Activated CD4-positive, alpha-beta T cell treated with anti-CD3 and anti-CD28 coated beads for 36 hours (primary cell): Measurements from ENCODE around the gene PLXNC1. TPM values are rescaled to one million over a fixed set of nuclear protein-coding genes. Genes with fewer than 3 reads are reported as not detected.

Source experiments
- ATAC-seq: fragments of 200-7000 bp; cut with Tn5 transposase; one replicate; pipeline ENCODE4 v1.10.0; 2021; ENCODE audit warnings: mild to moderate bottlenecking, moderate library complexity
- CTCF ChIA-PET: fragments of 350-600 bp; sonication (Branson Sonifier 250); formaldehyde crosslinking; loops from one replicate; lab custom pipeline; 2021; ENCODE audit warnings: antibody characterized with exemption; lab: Charles Lee
- POLR2A ChIA-PET: fragments of 350-600 bp; sonication (Branson Sonifier 250); formaldehyde crosslinking; loops from one replicate; lab custom pipeline; 2021; ENCODE audit warnings: antibody characterized with exemption, inconsistent platforms; lab: Charles Lee
- DNase-seq: peaks from one replicate; pipeline ENCODE4 v3.0.0-alpha.2; 2020
- H3K27ac Mint-ChIP-seq: one replicate; pipeline ENCODE4 v1.8.0; 2021; ENCODE audit warnings: mixed read lengths
- H3K27me3 Mint-ChIP-seq: one replicate; pipeline ENCODE4 v1.8.0; 2021; ENCODE audit warnings: mixed read lengths
- H3K36me3 Mint-ChIP-seq: one replicate; pipeline ENCODE4 v1.8.0; 2021; ENCODE audit warnings: low read depth, mixed read lengths
- H3K4me1 Mint-ChIP-seq: one replicate; pipeline ENCODE4 v1.8.0; 2021; ENCODE audit warnings: mixed read lengths
- H3K4me3 Mint-ChIP-seq: one replicate; pipeline ENCODE4 v1.8.0; 2021; ENCODE audit warnings: mild to moderate bottlenecking, moderate library complexity, mixed read lengths
- H3K9me3 Mint-ChIP-seq: one replicate; pipeline ENCODE4 v1.8.0; 2021; ENCODE audit warnings: low read depth, mixed read lengths
- intact Hi-C, 2 experiments: fragments of 100-400 bp; cut with DNase I in 1 of 2; cut with micrococcal nuclease in 1 of 2; formaldehyde crosslinking; loops; one replicate each; pipeline versions ENCODE4 v1.14.2 to v1.15.1; 2022 to 2024; cut with DNase I, micrococcal nuclease
- total RNA-seq, 2 experiments: library from RNA; stranded (reverse); gene quantifications; one replicate each; pipeline ENCODE4 v1.2.3, GENCODE V29; 2021

The PLXNC1 gene
- total RNA-seq, 2 experiments from 2014 or later: 5.3 TPM

DNA sequence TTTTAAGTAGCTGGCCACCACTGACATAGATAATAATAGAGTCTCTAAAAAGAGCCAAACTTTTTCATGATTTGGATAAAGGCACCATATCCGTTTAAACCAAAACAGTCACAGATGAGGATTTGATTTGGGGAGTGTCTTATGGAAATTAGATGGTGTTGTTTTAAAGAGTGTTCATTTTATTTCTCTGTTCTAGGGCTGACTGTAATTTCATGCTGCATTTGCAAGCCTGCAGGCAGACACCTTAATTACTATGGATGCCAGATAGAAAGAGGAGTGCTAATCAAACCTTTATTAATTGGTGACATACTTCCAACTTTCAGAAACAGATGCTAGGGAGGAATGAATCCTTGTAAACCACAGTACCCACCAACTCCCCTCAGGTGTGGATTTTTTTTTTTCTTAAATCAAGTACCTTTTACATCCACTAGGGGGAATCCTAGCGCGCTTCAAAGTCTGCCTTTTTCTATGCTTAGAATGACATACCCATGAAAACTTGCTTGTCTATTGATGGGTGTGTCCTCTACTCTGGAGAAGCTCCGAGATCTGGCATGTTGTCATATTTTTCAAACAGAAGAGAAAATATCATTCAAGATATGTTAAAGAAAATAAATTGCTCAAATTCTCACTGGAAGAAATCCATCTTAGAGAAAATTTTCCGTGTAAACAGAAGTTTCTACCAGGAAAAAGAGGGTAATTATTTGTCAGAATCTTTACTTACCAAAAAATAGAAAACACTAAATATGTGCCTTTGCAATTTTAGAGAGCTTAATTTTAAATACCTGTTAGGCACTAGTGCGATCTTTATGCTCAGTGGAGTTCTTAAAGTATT, 14.2 kb upstream of the PLXNC1 start:
- Mint-ChIP-seq H3K9me3 (no peaks in the 10 kb centered on the region), H3K4me3 (no peak overlapping the region), H3K4me1 (peaks cover 3% of the 10 kb centered on the region), H3K27me3 (no peaks in the 10 kb centered on the region), H3K36me3 (no peaks in the 10 kb centered on the region), H3K27ac (no peak overlapping the region)
- POLR2A ChIA-PET: no interaction called here
- CTCF ChIA-PET: interaction anchor here (0.5 to 2.8 kb wide), 25 partner anchors 9 to 847 kb away, joined by 3 to 23 read pairs (median 3); partner anchors contain the start of gene PLXNC1
- DNase-seq (peak; percentile 51), ATAC-seq (peak; percentile 91)
- intact Hi-C loops: loop anchor here (1.0 kb wide), 1 partner anchor 399 kb away; no protein-coding TSS in a partner anchor

- Mint-ChIP-seq H3K36me3 (no peaks in the 10 kb centered on the region), H3K27me3 (no peaks in the 10 kb centered on the region), H3K4me1 (peaks cover 3% of the 10 kb centered on the region), H3K4me3 (no peak overlapping the region), H3K9me3 (no peaks in the 10 kb centered on the region), H3K27ac (no peak overlapping the region)
- ChIA-PET CTCF (interaction anchor here (0.6 to 2.8 kb wide), 9 partner anchors 9 to 399 kb away, joined by 3 to 23 read pairs (median 4); no protein-coding TSS in a partner anchor), POLR2A (no interaction called here)
- DNase-seq (no peak), ATAC-seq (no peak)
- intact Hi-C loops: no loop called here
Measured at GRCh38 chr12:94135896-94136295, 12.5 kb upstream of the PLXNC1 start.

- H3K36me3 Mint-ChIP-seq: no peaks in the 10 kb centered on the region
- H3K27ac Mint-ChIP-seq: no peak overlapping the region
- DNase-seq (no peak), ATAC-seq (no peak)
- no peaks in the 10 kb centered on the region for H3K9me3 Mint-ChIP-seq
- POLR2A ChIA-PET: no interaction called here
- H3K4me3 Mint-ChIP-seq: no peak overlapping the region
- CTCF ChIA-PET: no interaction called here
- intact Hi-C loops: loop anchor here (1.0 to 10.0 kb wide), 4 partner anchors 165 to 845 kb away; no protein-coding TSS in a partner anchor
- H3K27me3 Mint-ChIP-seq: no peaks in the 10 kb centered on the region
- no peaks in the 10 kb centered on the region for H3K4me1 Mint-ChIP-seq
Measured at GRCh38 chr12:94139816-94140215, 8.6 kb upstream of the PLXNC1 start.

DNA sequence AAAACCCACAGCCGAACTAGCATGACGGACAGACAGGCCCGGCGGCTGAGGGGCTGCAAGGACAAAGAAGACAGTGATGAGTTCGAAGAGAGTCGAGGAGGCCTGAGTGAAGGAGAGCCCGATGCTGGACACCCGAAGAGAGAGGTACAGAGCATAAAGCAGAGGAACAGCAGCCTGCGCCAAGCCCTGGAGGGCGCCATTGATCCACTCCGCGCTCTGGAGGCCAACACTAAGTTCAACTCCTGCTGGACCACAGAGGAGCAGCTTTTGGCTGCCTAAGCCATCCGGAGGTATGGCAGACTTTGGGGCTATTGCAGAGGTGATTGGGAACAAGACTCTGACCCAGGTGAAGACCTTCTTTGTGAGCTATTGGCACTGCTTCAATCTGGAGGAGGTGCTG, 7.8 kb upstream of the PLXNC1 start:
- DNase-seq (peak; percentile 79), ATAC-seq (peak; percentile 81)
- POLR2A ChIA-PET: no interaction called here
- H3K9me3 Mint-ChIP-seq: no peaks in the 10 kb centered on the region
- no peaks in the 10 kb centered on the region for H3K36me3 Mint-ChIP-seq
- intact Hi-C loops: loop anchor here (1.0 to 10.0 kb wide), 4 partner anchors 164 to 844 kb away; no protein-coding TSS in a partner anchor
- no peaks in the 10 kb centered on the region for H3K27me3 Mint-ChIP-seq
- no peak overlapping the region for H3K27ac Mint-ChIP-seq
- no peak overlapping the region for H3K4me3 Mint-ChIP-seq
- CTCF ChIA-PET: interaction anchor here (0.5 to 1.3 kb wide), 3 partner anchors 12 to 150 kb away, joined by 3 read pairs; no protein-coding TSS in a partner anchor
- H3K4me1 Mint-ChIP-seq: no peaks in the 10 kb centered on the region

DNA sequence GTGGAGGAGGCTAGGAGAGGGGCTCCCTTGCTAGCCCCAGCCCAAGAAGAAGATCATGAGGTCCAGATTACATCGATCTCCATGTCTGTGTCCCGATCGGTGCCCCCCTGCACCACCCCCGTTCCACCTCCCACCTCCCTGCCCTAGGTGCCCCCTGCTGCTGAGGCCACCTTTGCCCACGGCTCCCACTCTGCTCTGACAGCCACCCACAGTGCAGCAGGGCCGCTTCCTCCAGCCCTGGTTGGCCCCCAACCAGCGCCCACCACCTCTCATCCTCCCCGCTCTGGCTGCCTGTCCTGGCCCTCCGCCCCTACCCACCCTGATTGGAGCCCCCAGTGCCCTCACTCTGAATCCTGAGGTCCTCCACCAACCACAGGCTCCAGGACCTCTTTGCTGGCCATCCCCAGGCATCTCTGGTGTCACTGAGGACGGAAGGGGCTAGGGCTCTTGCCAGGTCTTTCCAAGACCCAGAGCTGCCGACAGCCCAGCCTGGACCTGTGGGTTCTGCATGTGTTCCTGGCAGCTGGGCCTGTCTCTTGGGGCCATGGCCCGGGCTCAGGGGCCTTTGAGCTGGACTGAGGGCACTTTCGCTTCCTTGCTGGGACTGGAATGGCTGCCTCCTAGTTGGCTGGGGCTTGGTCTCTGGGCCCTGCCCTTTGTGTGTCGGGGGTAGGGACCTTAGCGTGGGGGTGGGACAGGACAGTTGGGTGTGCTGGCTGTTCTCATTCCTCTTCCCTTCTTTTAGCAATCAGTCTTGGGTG, 7.2 kb upstream of the PLXNC1 start:
- Mint-ChIP-seq H3K36me3 (no peaks in the 10 kb centered on the region), H3K9me3 (no peaks in the 10 kb centered on the region), H3K27me3 (no peaks in the 10 kb centered on the region), H3K4me1 (no peaks in the 10 kb centered on the region), H3K4me3 (no peak overlapping the region), H3K27ac (no peak overlapping the region)
- intact Hi-C loops: loop anchor here (2.0 to 10.0 kb wide), 3 partner anchors 164 to 844 kb away; no protein-coding TSS in a partner anchor
- ATAC-seq (no peak), DNase-seq (no peak)
- ChIA-PET CTCF (interaction anchor here (0.5 to 1.6 kb wide), 5 partner anchors 11 to 149 kb away, joined by 3 to 4 read pairs (median 3); no protein-coding TSS in a partner anchor), POLR2A (no interaction called here)

DNA sequence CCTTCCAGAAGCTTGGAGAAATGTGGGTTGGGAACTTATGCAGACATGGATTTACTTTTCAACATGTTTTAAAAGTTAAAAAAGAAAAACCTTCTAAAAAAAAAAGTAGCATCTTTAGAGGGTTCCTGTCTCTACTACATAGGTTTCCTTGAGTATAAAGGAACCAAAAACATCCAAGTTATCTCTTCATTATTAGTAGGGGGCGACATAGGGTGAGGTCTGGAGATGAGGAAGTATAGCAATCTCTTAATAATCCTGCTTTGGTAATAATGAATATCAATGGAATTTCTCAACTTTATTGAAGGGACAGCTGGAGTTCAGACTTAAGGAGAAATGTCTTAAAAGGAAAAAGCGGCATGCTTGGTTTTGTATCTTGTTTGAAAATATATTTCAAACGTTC, 6.5 kb upstream of the PLXNC1 start:
- DNase-seq (no peak), ATAC-seq (no peak)
- H3K4me1 Mint-ChIP-seq: peaks cover 2% of the 10 kb centered on the region
- POLR2A ChIA-PET: no interaction called here
- intact Hi-C loops: loop anchor here (2.0 to 10.0 kb wide), 3 partner anchors 163 to 843 kb away; no protein-coding TSS in a partner anchor
- no peaks in the 10 kb centered on the region for H3K36me3 Mint-ChIP-seq
- CTCF ChIA-PET: interaction anchor here (1.0 to 1.6 kb wide), 3 partner anchors 10 to 127 kb away, joined by 3 to 4 read pairs (median 3); no protein-coding TSS in a partner anchor
- H3K27ac Mint-ChIP-seq: no peak overlapping the region
- H3K27me3 Mint-ChIP-seq: peaks cover 7% of the 10 kb centered on the region
- no peaks in the 10 kb centered on the region for H3K9me3 Mint-ChIP-seq
- H3K4me3 Mint-ChIP-seq: no peak overlapping the region

GRCh38 chr12:94143438-94143837, 4.9 kb upstream of the PLXNC1 start:
- DNase-seq (no peak), ATAC-seq (no peak)
- Mint-ChIP-seq H3K27me3 (peaks cover 15% of the 10 kb centered on the region), H3K9me3 (no peaks in the 10 kb centered on the region), H3K4me1 (peaks cover 6% of the 10 kb centered on the region), H3K27ac (no peak overlapping the region), H3K36me3 (no peaks in the 10 kb centered on the region), H3K4me3 (no peak overlapping the region)
- ChIA-PET CTCF (interaction anchor here (0.6 to 4.2 kb wide), 3 partner anchors 8 to 419 kb away, joined by 3 to 23 read pairs (median 6); no protein-coding TSS in a partner anchor), POLR2A (interaction anchor here (0.5 kb wide), 1 partner anchor 381 kb away, joined by 5 read pairs; no protein-coding TSS in a partner anchor)
- intact Hi-C loops: loop anchor here (10.0 kb wide), 2 partner anchors 161 to 841 kb away; no protein-coding TSS in a partner anchor

- Mint-ChIP-seq H3K36me3 (no peaks in the 10 kb centered on the region), H3K9me3 (no peaks in the 10 kb centered on the region), H3K27me3 (peaks cover 15% of the 10 kb centered on the region), H3K4me1 (peaks cover 6% of the 10 kb centered on the region), H3K27ac (no peak overlapping the region), H3K4me3 (no peak overlapping the region)
- DNase-seq (no peak), ATAC-seq (no peak)
- ChIA-PET POLR2A (interaction anchor here (0.5 kb wide), 1 partner anchor 381 kb away, joined by 5 read pairs; no protein-coding TSS in a partner anchor), CTCF (interaction anchor here (0.6 to 4.2 kb wide), 3 partner anchors 9 to 418 kb away, joined by 3 to 23 read pairs (median 6); no protein-coding TSS in a partner anchor)
- intact Hi-C loops: loop anchor here (10.0 kb wide), 2 partner anchors 161 to 841 kb away; no protein-coding TSS in a partner anchor
Measured at GRCh38 chr12:94143951-94144350, 4.4 kb upstream of the PLXNC1 start.

- no peaks in the 10 kb centered on the region for H3K36me3 Mint-ChIP-seq
- no peak for ATAC-seq
- DNase-seq: no peak
- no peak overlapping the region for H3K4me3 Mint-ChIP-seq
- intact Hi-C loops: loop anchor here (1.0 to 10.0 kb wide), 7 partner anchors 160 to 840 kb away; no protein-coding TSS in a partner anchor
- no peak overlapping the region for H3K27ac Mint-ChIP-seq
- H3K27me3 Mint-ChIP-seq: peaks cover 15% of the 10 kb centered on the region
- peaks cover 6% of the 10 kb centered on the region for H3K4me1 Mint-ChIP-seq
- POLR2A ChIA-PET: interaction anchor here (0.5 kb wide), 1 partner anchor 326 kb away, joined by 4 read pairs; no protein-coding TSS in a partner anchor
- CTCF ChIA-PET: interaction anchor here (0.7 to 4.2 kb wide), 6 partner anchors 10 to 391 kb away, joined by 3 to 23 read pairs (median 4); no protein-coding TSS in a partner anchor
- H3K9me3 Mint-ChIP-seq: no peaks in the 10 kb centered on the region
Measured at GRCh38 chr12:94144781-94145180, 3.6 kb upstream of the PLXNC1 start.

DNA sequence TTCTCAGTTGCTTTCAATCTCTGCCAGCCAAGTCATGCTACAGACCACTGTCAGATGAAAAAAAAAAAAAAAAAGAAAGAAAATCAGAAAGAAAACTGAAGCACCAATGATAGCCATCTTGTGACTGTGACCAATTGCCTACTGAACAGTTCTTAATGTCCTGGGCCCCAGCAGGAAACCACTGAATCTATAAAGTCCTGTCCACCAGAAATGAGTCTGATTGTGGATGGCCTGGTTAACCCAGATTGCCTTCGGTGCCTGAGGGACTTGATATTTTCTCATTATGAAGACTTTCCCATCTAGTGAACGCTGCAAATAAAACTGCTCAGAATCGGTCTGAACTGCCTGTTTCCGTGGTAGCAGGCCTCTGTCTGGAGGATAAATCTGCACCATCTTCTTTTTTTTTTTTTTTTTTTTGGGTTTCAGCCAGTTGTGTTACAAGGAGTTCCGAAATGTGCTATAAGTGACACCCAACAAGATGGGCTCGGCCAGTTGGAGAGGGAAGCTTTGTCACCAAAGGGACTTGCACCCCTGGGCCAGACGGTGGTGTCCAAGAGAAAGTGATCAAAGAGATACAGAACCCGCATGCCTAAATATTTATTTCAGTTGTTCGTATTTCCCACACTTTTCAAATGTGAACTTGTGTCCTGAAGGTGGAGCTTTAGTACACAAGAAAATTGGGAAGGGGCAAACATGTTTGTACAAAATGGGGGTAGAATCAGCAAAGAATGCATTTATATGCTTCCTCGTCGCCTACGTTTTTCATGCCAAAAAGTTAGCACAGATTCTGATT, 3.0 kb upstream of the PLXNC1 start:
- no peak overlapping the region for H3K27ac Mint-ChIP-seq
- ChIA-PET POLR2A (no interaction called here), CTCF (interaction anchor here (0.8 to 4.2 kb wide), 6 partner anchors 10 to 387 kb away, joined by 3 to 23 read pairs (median 4); no protein-coding TSS in a partner anchor)
- H3K36me3 Mint-ChIP-seq: no peaks in the 10 kb centered on the region
- H3K4me1 Mint-ChIP-seq: peaks cover 9% of the 10 kb centered on the region
- H3K4me3 Mint-ChIP-seq: no peak overlapping the region
- no peaks in the 10 kb centered on the region for H3K9me3 Mint-ChIP-seq
- intact Hi-C loops: loop anchor here (1.0 to 10.0 kb wide), 7 partner anchors 159 to 839 kb away; no protein-coding TSS in a partner anchor
- peaks cover 17% of the 10 kb centered on the region for H3K27me3 Mint-ChIP-seq
- DNase-seq: no peak
- no peak for ATAC-seq
